Activated CD4-positive, alpha-beta T cell treated with anti-CD3 and anti-CD28 coated beads, Interleukin-2, amount 50 U/mL, for 16 hours (primary cell): ENCODE data around the gene ZNF407.
"Not testable (repeated sequence)": the region's sequence is repeated elsewhere in the genome, so short reads cannot be mapped to it uniquely, and the experiment has no call there.

Source experiments
- DNase-seq: peaks from one replicate; pipeline ENCODE4 v3.0.0-alpha.2; 2020

Gene ZNF407

DNA sequence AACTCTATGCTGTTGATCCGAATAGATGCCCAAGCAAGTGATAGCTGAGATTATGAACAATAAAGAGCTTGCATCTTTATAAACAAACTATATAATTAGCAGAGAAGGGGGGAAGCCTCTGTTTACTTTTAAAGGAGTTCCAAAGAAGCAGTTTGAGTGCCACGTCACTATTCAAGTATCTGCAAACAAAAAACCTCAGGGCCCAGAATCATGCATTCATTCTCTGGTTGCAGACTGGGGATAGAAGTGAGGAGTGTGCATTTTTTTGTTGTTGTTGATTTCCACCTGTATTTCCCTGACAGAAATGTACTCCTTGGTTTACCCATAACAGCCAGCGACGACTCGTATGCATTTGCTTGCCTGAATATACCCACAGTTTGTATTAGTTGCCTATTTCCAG, 347.0 kb downstream of the ZNF407 start:
- DNase-seq = no peak

DNA sequence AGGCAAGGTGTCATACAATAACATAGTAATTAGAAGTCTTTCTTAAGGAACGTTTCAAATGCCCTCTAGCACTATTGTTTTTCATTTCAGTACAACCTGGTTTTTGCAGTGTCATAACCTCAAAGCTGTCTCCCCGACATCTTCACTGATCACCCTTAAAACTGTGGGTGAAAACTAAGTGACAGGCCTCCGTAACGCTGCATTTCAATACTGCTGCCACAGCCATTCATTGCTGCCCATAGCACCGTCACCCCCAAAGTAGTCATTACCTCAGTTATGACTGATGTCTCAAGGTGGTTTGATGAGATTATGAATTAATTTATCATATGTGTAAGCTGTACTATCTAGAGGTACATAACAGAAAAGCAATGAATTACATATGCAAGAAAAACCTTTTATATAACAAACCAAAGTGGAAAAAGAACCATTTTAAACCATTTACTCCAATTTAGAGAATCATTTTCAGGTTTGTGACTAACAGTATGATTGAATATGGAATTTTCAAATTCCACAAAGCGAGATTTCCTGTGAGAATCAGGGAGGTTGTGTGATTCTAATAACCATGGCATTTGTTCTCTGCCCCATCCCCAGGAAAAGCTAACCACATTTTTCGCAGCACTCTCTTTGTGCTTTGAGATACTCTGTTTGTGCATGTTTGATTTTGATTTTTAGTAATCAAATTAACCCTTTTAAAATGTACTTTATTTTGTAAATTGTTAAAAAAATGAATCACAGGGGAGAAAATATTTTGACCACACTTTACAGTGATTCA, 348.3 kb downstream of the ZNF407 start:
- no peak for DNase-seq

DNA sequence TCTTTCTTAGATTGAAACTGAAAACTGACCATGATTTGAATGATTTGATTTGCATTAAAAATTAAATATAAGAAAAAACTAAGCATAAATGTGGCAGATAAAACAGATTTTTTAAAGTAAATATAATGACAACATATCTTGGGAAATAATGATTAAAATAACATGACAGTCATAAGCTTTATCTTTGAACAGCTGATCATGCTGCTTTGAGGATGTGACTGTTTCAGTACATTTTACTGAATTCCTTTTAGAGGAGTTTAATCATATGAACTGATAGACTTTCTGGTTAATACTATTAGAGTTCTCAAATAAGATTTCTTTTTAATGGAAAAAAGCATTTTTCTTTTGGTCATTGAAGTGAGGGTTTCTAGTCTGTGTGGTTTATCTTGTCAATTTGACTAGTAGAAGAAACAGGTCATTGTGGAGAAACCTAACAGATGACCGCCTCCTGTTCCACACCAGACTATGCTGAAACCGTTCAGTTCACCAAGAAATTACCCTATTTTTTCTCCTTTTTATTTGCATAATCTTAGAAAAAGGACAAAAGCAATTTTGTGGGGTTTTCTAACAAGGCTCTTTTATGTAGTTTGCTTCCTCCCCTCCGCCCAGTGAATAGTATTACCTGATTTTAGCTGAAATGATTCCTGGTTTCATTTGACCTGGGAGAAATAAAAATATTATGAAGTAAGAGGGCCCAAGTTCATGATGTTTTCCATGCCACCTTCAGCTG, 349.1 kb downstream of the ZNF407 start:
- no peak for DNase-seq

DNA sequence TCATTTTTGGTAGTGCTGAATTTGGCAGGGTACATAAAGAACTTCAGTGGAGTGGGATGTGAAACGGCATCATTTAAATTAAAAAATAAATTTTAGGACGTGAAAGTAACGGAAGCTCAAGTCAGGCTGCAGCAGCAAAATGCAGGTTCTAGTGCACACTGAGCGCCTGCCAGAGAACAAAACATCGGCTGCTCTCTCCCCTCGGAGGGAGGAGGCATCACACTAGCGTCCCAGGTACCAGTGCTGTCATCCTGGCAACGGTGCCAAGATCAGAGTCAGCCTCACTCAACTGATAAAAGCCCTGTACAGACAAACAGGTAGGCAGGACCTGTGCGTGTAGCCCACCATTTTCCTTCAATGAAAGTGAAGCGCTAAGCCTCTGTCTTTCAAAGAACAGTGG, 349.7 kb downstream of the ZNF407 start:
- DNase-seq = no peak

DNA sequence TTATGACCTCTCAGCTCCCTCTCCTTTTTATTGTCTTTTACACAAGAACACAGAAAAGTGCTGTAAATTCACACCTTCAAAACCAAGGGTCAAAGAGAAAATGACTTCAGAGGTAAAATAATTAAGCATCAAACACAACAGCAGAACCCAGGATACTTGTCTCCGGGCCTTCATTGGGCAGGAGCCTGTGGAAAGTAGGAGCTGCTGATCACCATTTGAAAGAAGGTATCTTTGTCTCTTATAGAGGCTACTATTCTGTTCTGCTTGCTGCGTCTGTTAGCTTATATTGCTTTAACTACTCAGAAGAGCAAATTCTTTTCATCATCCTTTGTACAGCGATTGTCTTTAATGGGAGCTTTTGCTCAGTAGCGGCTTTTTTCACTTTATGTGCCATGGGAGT, 350.2 kb downstream of the ZNF407 start:
- no peak for DNase-seq

DNA sequence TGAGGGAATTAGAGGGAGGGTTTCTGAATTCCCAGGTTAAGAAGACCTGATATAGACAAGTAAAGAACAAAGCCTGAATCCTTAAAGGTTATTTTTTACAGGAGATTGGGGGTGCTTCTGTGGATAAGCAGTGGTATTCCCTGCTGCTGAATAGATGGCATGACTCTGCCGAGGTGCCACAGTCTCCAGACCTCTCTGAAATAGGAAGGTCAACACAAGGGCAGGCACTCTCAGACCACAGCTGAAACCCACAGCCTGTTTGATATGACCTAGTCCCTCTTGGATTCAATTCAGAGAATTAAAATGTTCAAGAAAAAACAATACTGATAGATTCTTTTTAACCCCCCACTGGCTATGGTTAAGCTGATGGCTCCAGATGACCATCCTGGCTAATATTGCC, 351.9 kb downstream of the ZNF407 start:
- DNase-seq = no peak

DNA sequence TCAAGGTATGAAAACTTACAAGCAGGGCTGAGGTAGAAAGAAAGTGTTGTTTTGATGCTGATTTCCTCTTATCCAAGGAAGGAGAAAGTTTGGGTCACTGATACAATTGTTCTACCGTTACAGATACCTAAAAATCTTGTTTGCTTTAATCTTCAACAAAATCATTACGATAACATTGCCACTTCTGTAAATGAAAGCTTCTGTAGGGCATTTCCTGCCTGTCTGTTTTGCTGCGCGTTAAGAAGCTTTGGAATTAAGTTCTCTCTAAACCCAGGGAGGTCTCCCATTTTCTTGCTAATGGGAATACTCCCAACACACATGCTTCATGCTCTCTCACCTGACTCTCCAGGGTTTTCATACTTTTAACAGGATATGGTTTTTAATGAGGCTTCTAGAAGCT, 352.8 kb downstream of the ZNF407 start:
- DNase-seq = no peak

DNA sequence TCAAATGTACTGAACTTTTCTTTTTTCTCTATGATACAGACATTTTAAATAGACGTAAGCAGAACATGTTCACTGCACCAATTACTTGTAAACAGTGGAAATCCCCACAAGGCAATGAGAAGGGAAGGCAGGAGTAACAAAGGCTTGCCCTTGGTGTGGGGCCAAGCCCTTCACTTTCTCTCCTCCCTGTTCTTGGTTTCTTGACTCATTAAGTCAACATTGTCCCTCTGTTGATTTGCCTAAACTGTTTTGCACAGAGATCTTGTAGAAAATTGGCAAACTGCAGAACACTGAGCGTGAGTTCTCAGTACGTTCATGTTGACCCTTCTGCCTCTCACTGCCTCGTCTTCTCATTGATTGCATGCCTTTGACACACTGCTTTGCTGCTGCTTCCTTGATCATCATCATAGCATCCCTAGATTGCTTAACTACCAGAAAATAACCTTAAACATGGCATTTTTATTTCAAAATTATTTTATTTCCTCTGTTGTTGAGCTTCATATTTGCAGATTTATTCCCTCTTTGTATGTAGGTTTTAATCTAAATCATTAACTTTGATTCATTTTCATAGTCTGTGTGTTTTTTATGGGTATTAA, 353.6 kb downstream of the ZNF407 start:
- peak; percentile 19 for DNase-seq

DNA sequence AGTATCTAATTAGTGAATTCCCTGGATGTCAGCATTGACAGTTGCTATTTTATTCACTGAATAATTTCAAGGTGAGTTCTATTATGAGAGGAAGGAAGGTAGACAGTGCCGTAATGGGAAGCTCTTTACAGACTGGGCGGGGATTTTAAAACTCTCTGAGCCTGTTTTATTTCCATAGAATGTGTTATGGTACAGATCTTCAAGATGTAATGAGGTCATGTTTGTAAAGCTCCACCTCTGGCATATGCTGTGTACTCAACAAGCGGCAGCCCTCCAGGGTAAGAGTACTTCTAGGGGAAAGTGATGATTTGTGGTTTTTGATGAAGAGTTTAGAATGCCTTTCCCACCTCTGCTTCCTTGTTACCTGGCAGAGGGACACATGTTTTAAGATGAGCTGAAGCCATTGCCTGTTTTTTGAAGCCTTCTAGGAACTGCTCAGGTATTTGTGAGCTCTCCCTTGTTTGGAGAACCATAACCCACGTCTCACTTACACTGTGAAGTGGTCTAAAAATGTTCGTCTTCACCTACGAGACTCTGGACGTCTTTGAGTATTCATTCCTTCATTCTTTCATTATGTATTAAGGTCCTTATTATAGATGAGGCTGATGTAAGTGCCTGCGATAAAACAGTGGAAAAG, 360.0 kb downstream of the ZNF407 start:
- DNase-seq = no peak

DNA sequence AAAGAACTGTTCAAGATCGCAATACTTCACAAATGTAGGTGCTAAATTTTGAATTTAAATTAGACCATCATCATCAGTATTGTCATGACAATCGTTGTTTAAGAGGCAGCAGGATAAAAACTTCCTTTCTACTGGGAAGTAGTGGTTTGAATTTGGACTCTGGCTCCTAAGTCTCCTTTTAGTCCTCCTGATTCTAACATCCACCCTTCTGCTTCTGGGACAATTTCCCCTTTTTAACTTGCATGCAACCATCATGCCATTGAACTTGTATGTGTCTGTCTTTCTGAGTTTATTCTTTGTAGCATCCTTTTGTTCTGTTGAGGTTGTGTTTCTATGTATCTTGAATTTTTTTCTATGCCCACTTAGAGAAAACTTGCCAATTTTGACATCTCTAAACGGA, 361.5 kb downstream of the ZNF407 start:
- DNase-seq = no peak

DNA sequence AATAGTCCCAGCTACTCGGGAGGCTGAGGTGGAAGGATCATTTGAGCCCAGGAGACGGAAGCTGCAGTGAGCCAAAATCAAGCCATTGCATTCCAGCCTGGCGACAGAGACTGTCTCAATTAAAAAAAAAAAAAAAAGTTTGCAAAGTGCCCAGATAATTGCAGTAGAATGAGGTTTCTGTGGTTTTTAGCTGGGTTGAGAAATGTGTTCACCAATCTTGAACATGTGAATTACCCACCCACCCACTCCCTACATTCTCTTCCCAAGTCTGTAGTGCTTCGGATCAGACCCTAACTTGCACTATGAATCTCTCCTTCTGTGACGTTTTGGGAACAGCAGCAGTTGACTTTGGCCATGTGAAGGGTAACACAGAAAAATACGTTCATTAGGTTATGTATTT, 363.9 kb downstream of the ZNF407 start:
- DNase-seq = no peak

DNA sequence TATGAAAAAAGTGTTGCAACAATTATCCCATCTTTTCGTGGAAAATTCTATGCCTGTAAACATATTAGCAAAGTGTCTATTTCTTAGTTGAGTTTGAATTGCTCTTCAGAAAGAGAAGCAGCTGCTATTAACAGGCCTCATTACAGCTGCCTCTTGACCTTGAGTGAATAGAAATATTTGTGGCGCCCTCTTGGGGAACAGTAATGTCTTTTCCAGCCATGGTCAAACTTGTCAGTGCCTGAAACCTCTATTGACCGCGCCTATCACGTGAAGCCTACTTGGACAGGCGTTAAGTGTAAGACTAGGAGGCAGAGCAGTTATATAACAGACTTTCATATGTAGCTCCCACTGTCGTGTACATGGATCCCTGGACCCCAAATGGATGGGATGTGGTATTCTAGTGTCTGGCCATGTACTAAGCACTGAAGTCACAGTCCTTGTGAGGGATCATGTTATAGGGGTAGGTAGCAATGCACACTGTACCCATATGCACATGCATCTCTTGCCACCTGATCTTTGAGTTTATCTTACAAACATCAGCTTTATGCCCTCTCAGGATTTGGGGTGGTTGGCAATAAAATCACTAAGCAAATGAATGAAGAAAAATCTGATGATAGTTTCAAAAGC, 366.3 kb downstream of the ZNF407 start:
- peak; percentile 20 for DNase-seq

DNA sequence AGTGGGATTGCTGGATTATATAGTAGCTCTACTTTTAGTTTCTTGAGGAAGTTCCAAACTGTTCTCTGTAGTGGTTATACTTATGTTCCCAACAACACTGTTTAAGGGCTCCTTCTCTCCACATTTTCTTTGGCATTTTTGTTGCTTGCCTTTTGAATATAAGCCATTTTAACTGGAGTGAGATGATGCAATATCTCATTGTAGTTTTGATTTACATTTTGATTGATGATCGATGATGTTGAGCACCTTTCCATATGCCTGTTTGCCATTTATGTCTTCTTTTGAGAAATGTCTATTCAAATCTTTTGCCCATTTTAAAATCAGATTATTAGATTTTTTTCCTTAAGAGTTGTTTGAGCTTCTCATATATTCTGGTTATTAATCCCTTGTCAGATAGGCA, 368.0 kb downstream of the ZNF407 start:
- DNase-seq = no peak

DNA sequence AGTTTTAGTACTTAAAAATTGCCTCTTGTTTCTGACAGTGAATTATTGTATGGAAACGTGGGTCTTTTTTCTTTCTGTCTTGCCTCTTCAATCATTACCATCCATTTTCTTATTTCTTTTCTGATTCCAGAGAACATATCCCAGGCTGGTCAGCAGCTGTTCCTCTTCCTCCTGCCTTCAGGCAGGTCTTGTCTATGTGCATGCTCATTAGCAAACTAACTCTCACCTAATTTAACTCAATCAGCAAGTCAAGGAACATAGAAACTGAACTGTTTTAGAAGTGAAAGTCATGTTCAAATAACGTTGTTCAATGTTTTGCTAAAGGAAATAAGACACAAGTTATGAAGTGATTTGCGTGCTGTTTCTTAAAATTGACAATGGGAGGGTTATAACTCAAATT, 369.8 kb downstream of the ZNF407 start:
- DNase-seq = no peak

DNA sequence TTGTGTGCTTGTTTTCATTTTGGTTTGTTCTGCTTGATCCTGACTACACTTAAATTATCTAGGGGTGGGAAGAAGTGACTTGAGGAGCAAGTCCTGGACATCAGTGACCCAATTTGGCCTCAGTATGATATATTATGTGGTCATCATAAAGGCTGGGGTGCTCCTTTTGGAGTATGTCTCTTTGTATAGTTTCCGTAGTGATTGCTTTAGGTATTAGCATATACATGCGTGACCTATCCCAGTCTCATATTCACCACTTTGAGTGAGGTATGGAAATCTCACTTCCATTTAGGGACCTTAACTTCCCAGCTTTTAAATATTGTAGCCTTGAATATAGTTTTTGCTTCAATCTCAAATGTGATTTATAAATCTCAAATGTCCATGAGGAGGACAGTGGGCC, 370.3 kb downstream of the ZNF407 start:
- DNase-seq = no peak

DNA sequence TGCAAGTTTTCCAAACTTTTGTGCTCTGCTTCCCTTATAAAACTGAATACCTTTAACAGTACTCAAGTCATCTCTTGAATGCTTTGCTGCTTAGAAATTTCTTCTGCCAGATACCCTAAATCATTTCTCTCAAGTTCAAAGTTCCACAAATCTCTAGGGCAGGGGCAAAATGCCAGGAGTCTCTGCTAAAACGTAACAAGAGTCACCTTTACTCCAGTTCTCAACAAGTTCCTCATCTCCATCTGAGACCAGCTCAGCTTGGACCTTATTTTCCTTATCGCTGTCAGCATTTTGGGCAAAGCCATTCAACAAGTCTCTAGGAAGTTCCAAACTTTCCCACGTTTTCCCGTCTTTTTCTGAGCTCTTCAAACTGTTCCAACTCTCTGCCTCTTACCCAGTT, 373.7 kb downstream of the ZNF407 start:
- DNase-seq = not testable (repeated sequence)

DNA sequence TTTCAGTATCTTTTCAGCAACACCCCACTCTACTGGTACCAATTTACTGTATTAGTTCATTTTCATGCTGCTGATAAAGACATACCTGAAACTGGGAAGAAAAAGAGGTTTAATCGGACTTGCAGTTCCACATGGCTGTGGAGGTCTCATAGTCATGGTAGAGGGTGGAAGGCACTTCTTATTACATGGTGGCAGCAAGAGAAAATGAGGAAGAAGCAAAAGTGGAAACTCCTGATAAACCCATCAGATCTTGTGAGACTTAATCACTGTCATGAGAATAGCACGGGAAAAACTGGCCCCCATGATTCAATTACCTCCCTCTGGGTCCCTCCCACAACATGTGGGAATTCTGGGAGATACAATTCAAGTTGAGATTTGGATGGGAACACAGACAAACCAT, 374.1 kb downstream of the ZNF407 start:
- DNase-seq = not testable (repeated sequence)

DNA sequence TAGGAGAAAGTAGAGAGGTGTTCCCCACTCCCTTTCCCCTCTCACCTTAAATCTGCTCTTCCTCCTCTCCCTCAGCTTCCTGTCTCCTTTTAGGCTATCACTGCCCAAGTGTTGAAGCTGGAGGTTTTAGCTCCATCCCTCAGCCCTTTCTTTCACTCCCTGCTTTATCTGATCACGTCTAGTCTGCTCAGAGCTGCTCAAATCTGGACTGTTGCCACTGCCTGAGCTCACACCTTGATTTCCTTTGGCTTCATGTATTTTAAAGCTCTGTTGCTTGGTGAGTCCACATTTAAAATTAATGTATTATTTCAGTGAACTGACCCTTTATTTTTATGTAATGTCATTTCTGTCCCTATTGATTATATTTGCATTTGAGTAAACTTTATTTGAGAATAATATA, 374.7 kb downstream of the ZNF407 start:
- no peak for DNase-seq

DNA sequence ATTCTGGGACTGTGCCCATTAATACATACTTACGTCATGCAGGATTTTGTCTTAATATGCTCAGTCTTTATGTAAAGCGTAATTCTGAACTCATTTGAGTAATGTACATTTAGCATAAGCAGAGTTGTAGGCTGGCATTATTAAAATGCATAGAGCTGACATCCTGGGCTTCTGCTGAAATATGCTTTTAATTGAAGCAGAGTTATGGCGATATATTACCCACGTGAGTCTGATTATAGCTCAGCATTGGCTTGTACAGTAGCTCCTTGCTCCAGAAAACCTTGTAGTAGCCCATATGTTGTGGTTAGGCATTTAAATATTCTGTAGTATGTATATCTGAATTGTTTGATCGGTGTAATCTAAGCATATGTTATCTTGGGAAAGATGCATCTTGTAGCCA, 377.3 kb downstream of the ZNF407 start:
- DNase-seq = no peak

DNA sequence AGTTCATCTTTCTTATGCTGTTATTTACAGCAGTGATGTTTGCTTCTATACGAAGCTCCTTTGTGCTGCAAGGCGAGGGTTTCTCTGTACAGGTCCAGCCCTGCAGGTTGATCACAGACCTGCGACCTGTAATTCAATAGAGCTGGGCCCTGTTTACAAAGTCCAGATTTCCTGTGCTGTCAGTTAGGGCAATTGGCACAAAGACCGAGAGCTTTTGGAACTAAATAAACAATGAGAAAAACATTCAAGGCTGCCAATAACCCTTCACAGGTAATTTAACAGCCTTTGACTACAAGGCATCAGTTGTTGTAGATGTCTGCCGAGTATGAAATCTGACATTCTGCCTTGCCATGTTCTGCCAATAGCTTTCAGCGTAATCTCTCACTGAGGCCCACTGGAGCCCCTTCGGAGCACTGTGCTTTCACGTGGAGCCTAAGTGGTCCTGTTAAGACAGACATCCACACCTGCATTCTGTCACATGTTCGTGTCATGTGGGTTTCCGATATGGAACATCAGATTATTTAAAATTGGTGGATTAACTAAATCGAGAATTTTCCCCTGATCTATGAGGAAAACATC, 378.8 kb downstream of the ZNF407 start:
- DNase-seq = no peak

DNA sequence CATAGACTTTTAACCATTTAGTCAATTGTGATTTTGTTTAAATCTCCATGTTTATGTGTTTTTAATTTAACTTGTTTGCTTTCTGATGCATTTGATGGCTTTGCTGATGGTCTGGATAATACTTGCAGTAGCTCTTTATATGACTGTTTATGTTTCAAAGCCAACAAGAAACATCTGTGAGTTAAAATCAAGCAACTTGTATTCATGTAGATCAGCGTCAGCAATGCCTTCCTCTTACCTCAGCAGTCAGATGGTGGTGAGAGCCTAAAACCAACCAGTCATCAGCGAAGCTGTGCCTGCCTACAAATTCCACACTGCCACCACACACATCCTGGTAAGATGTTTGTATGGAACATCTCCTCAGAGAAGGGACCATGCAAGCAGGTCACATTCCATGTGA, 379.4 kb downstream of the ZNF407 start:
- DNase-seq = no peak

DNA sequence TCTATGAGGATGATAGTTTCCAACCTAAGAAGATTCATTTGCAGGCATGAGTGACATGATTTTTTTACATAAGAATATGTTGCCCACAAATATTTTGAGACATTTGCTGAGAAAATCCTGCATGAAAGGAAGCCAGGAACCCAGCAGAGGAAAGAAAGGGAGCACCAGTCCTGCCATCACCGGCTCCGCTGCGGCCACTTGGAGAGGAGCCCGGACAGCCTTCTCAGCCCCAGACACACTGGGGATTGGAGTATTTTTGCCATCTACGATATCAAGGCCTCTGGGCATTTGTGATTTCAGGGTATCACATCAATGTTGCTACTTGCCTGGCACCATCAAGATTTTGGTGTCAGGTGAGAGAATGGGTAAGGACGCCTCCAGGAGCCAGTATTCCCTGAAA, 383.0 kb downstream of the ZNF407 start:
- no peak for DNase-seq

DNA sequence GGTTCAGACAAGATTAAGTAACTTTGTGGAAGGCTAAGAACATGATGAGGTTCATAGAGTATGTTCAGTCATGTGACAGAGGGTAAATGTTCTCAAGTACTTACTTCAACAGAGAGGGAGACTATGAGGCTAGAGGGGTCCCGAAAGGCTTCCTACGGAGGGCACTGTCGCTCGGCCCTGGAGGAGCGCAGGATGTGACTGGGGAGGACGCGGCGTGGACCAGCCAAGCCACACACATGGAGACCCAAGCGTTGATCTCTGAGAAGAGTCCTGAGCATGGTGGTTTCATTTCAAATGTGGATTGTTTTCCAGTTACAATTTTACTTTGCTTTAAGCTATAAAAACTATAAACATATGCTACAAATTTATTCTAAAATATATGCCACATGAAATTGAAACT, 383.8 kb downstream of the ZNF407 start:
- DNase-seq = no peak
